ENCODE data around the gene KCTD18.

The KCTD18 gene

GRCh38 chr2:200486529-200486928 lies 23.3 kb downstream of the KCTD18 start:
- no peak for DNase-seq (ENCODE audit: low read depth in 2 of 2, low spot score in 1 of 2)

GRCh38 chr2:200484934-200485333 lies 24.9 kb downstream of the KCTD18 start:
- DNase-seq (ENCODE audit: low read depth in 2 of 2, low spot score in 1 of 2): no peak

- no peak for DNase-seq (ENCODE audit: low read depth in 2 of 2, low spot score in 1 of 2)
Measured at GRCh38 chr2:200483729-200484198, 26.1 kb downstream of the KCTD18 start.

GRCh38 chr2:200482194-200482593 lies 27.7 kb downstream of the KCTD18 start:
- DNase-seq (ENCODE audit: low read depth in 2 of 2, low spot score in 1 of 2): no peak

- DNase-seq (ENCODE audit: low read depth in 2 of 2, low spot score in 1 of 2): no peak
Measured at GRCh38 chr2:200479692-200480265, 30.1 kb downstream of the KCTD18 start.

GRCh38 chr2:200477667-200478131 lies 32.2 kb downstream of the KCTD18 start:
- DNase-seq (ENCODE audit: low read depth in 2 of 2, low spot score in 1 of 2): no peak

- no peak for DNase-seq (ENCODE audit: low read depth in 2 of 2, low spot score in 1 of 2)
Measured at GRCh38 chr2:200476836-200477235, 33.0 kb downstream of the KCTD18 start.

- no peak for DNase-seq (ENCODE audit: low read depth in 2 of 2, low spot score in 1 of 2)
Measured at GRCh38 chr2:200475795-200476194, 34.1 kb downstream of the KCTD18 start.

- no peak for DNase-seq (ENCODE audit: low read depth in 2 of 2, low spot score in 1 of 2)
Measured at GRCh38 chr2:200472853-200473464, 36.9 kb downstream of the KCTD18 start.

GRCh38 chr2:200471928-200472645 lies 37.8 kb downstream of the KCTD18 start:
- no peak for DNase-seq (ENCODE audit: low read depth in 2 of 2, low spot score in 1 of 2)

- no peak for DNase-seq (ENCODE audit: low read depth in 2 of 2, low spot score in 1 of 2)
Measured at GRCh38 chr2:200471324-200471848, 38.5 kb downstream of the KCTD18 start.

- no peak for DNase-seq (ENCODE audit: low read depth in 2 of 2, low spot score in 1 of 2)
Measured at GRCh38 chr2:200470230-200470629, 39.6 kb downstream of the KCTD18 start.

GRCh38 chr2:200469708-200470211 lies 40.1 kb downstream of the KCTD18 start:
- no peak for DNase-seq (ENCODE audit: low read depth in 2 of 2, low spot score in 1 of 2)

- no peak for DNase-seq (ENCODE audit: low read depth in 2 of 2, low spot score in 1 of 2)
Measured at GRCh38 chr2:200467806-200468681, 41.8 kb downstream of the KCTD18 start.

- DNase-seq (ENCODE audit: low read depth in 2 of 2, low spot score in 1 of 2): no peak
Measured at GRCh38 chr2:200466425-200467418, 43.1 kb downstream of the KCTD18 start.

GRCh38 chr2:200463452-200463851 lies 46.4 kb downstream of the KCTD18 start:
- no peak for DNase-seq (ENCODE audit: low read depth in 2 of 2, low spot score in 1 of 2)

GRCh38 chr2:200461846-200462710 lies 47.8 kb downstream of the KCTD18 start:
- no peak for DNase-seq (ENCODE audit: low read depth in 2 of 2, low spot score in 1 of 2)

- no peak for DNase-seq (ENCODE audit: low read depth in 2 of 2, low spot score in 1 of 2)
Measured at GRCh38 chr2:200459101-200459500, 50.8 kb downstream of the KCTD18 start.

- DNase-seq (ENCODE audit: low read depth in 2 of 2, low spot score in 1 of 2): no peak
Measured at GRCh38 chr2:200456567-200456966, 53.3 kb downstream of the KCTD18 start.
